ENCODE measurements around the gene IFNA14. TPM values are rescaled to one million over a fixed set of nuclear protein-coding genes. Genes with fewer than 3 reads are reported as not detected.

IFNA14 gene
- not detected in 3 replicates for total RNA-seq (2021)
- not detected for Bru-seq, nascent RNA
- long read RNA-seq, experiment 1 = 0 reads
- long read RNA-seq, experiment 2 = 0 reads
- long read RNA-seq, experiment 3 = 0 reads

DNA sequence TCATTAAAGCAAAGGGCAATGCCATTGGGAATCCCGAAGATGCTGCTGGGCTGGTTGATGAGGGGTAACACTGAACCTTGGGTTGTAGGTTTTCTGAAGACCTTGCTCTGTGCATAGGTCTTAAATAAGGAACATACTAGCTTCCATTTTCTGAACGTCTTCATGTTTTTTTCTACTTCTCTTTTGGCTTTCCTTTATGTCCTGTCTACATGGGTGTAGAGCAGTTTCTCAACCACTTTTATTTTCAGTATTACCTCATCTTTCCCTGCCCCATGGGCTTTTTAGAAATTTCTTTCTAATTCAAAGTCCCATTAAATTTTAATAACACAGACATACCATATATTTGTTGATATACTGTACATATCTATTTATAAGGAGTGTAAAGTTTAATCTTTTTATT is at the start of gene IFNA14:
TSS of gene IFNA14 (minus strand) at position 95 of the 400 bp plus-strand sequence. CDS start at position 25, 70 bp downstream.
- H3K4me1 Mint-ChIP-seq = no peaks in the 10 kb centered on the region
- CTCF ChIA-PET = interaction anchor here (1.1 kb wide), 1 partner anchor 13 kb away, joined by 6 read pairs; no protein-coding TSS in a partner anchor
- ATAC-seq (no peak), DNase-seq (ENCODE audit: low spot score) (no peak)
- H3K27ac Mint-ChIP-seq = no peak within 1 kb of the TSS
- POLR2A ChIA-PET = no interaction called here
- no peak within 1 kb of the TSS for H3K4me3 Mint-ChIP-seq
- no peaks in the 10 kb centered on the region for H3K9me3 Mint-ChIP-seq
- TF ChIP-seq NR1H2 (CRISPR knock-in tag; IDR thresholded peaks at IDR 0.05) = no peak
- no peak for TF ChIP-seq TCF7 (CRISPR knock-in tag; IDR thresholded peaks at IDR 0.05; ENCODE audit: low read depth)
- TF ChIP-seq EMX1 (CRISPR knock-in tag; IDR thresholded peaks at IDR 0.05) = no peak
- TF ChIP-seq, protein P1, sequence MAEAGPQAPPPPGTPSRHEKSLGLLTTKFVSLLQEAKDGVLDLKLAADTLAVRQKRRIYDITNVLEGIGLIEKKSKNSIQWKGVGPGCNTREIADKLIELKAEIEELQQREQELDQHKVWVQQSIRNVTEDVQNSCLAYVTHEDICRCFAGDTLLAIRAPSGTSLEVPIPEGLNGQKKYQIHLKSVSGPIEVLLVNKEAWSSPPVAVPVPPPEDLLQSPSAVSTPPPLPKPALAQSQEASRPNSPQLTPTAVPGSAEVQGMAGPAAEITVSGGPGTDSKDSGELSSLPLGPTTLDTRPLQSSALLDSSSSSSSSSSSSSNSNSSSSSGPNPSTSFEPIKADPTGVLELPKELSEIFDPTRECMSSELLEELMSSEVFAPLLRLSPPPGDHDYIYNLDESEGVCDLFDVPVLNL (CRISPR knock-in tag; IDR thresholded peaks at IDR 0.05; ENCODE audit: borderline replicate concordance, low read depth) = no peak
- no peak for TF ChIP-seq HMGXB4 (CRISPR knock-in tag; IDR thresholded peaks at IDR 0.05)
- no peak for TF ChIP-seq ETV6 (CRISPR knock-in tag; IDR thresholded peaks at IDR 0.05)
- TF ChIP-seq, protein P2, sequence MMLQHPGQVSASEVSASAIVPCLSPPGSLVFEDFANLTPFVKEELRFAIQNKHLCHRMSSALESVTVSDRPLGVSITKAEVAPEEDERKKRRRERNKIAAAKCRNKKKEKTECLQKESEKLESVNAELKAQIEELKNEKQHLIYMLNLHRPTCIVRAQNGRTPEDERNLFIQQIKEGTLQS (CRISPR knock-in tag; conservative IDR thresholded peaks at IDR 0.05) = no peak
- no peak for TF ChIP-seq ZNF423 (CRISPR knock-in tag; IDR thresholded peaks at IDR 0.05)
- TF ChIP-seq, protein P3, sequence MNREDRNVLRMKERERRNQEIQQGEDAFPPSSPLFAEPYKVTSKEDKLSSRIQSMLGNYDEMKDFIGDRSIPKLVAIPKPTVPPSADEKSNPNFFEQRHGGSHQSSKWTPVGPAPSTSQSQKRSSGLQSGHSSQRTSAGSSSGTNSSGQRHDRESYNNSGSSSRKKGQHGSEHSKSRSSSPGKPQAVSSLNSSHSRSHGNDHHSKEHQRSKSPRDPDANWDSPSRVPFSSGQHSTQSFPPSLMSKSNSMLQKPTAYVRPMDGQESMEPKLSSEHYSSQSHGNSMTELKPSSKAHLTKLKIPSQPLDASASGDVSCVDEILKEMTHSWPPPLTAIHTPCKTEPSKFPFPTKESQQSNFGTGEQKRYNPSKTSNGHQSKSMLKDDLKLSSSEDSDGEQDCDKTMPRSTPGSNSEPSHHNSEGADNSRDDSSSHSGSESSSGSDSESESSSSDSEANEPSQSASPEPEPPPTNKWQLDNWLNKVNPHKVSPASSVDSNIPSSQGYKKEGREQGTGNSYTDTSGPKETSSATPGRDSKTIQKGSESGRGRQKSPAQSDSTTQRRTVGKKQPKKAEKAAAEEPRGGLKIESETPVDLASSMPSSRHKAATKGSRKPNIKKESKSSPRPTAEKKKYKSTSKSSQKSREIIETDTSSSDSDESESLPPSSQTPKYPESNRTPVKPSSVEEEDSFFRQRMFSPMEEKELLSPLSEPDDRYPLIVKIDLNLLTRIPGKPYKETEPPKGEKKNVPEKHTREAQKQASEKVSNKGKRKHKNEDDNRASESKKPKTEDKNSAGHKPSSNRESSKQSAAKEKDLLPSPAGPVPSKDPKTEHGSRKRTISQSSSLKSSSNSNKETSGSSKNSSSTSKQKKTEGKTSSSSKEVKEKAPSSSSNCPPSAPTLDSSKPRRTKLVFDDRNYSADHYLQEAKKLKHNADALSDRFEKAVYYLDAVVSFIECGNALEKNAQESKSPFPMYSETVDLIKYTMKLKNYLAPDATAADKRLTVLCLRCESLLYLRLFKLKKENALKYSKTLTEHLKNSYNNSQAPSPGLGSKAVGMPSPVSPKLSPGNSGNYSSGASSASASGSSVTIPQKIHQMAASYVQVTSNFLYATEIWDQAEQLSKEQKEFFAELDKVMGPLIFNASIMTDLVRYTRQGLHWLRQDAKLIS (CRISPR knock-in tag; IDR thresholded peaks at IDR 0.05; ENCODE audit: borderline replicate concordance) = no peak
- no peak for TF ChIP-seq JAZF1 (CRISPR knock-in tag; IDR thresholded peaks at IDR 0.05)
- no peaks in the 10 kb centered on the region for H3K36me3 Mint-ChIP-seq
- H3K27me3 Mint-ChIP-seq (ENCODE audit: low read depth) = peaks cover 5% of the 10 kb centered on the region

DNA sequence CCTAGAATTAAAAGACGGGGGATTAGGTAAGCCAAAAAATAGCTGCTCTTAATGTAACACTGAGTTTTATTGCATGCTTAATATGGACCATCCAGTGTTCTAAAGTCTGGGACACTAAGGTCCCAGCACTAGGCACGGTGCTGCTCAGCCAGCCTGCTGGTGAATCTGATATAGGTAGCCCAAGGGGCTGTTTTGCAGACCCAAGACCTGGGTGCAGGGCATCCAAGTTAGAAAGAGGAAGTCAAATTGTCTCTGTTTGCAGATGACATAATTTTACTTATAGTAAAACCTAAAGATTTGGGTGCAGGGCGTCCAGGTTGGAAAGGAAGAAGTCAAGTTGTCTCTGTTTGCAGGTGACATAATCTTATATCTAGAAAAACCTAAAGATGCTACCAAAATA is 47.5 kb upstream of the IFNA14 start:
- POLR2A ChIA-PET = no interaction called here
- H3K4me3 Mint-ChIP-seq = no peak overlapping the region
- CTCF ChIA-PET = no interaction called here
- TF ChIP-seq TP53 (CRISPR knock-in tag; IDR thresholded peaks at IDR 0.05) (no peak), ETV6 (CRISPR knock-in tag; IDR thresholded peaks at IDR 0.05) (no peak), PRRX2 (CRISPR knock-in tag; IDR thresholded peaks at IDR 0.05) (no peak), IRF1 (CRISPR knock-in tag; IDR thresholded peaks at IDR 0.05) (no peak), NFATC4 (CRISPR knock-in tag; IDR thresholded peaks at IDR 0.05) (no peak), SMAD4 (CRISPR knock-in tag; IDR thresholded peaks at IDR 0.05) (no peak), CREM (CRISPR knock-in tag; IDR thresholded peaks at IDR 0.05) (no peak)
- TF ChIP-seq, protein P3 (CRISPR knock-in tag; IDR thresholded peaks at IDR 0.05; ENCODE audit: borderline replicate concordance) = no peak
- H3K4me1 Mint-ChIP-seq = no peaks in the 10 kb centered on the region
- no peak overlapping the region for H3K27ac Mint-ChIP-seq
- ATAC-seq (no peak), DNase-seq (ENCODE audit: low spot score) (no peak)
- peaks cover 7% of the 10 kb centered on the region for H3K9me3 Mint-ChIP-seq
- H3K27me3 Mint-ChIP-seq (ENCODE audit: low read depth) = peaks cover 18% of the 10 kb centered on the region
- no peaks in the 10 kb centered on the region for H3K36me3 Mint-ChIP-seq
